Measurements from ENCODE around the gene SNED1. TPM values are rescaled to one million over a fixed set of nuclear protein-coding genes. Genes with fewer than 3 reads are reported as not detected.

Gene SNED1
- total RNA-seq, 1 donor from 2014 or later = 40.9 TPM

- no peak for DNase-seq (ENCODE audit: low spot score)
These were observed 8.0 kb downstream of the SNED1 start for GRCh38 chr2:241006412-241006811.

- DNase-seq (ENCODE audit: low spot score) = no peak
These were observed 8.7 kb downstream of the SNED1 start for GRCh38 chr2:241007111-241007510.

- DNase-seq (ENCODE audit: low spot score) = peak; percentile 9
These were observed 9.7 kb downstream of the SNED1 start for GRCh38 chr2:241007880-241008710.

GRCh38 chr2:241008711-241009121 lies 10.3 kb downstream of the SNED1 start:
- peak; percentile 7 for DNase-seq (ENCODE audit: low spot score)

- DNase-seq (ENCODE audit: low spot score) = peak; percentile 8
These were observed 10.8 kb downstream of the SNED1 start for GRCh38 chr2:241009191-241009590.

- peak; percentile 46 for DNase-seq (ENCODE audit: low spot score)
These were observed 11.4 kb downstream of the SNED1 start for GRCh38 chr2:241009601-241010530.

- DNase-seq (ENCODE audit: low spot score) = peak; percentile 9
These were observed 12.3 kb downstream of the SNED1 start for GRCh38 chr2:241010531-241011295.

- DNase-seq (ENCODE audit: low spot score) = peak; percentile 8
These were observed 12.8 kb downstream of the SNED1 start for GRCh38 chr2:241011296-241011600.

GRCh38 chr2:241011751-241012510 lies 13.5 kb downstream of the SNED1 start:
- peak; percentile 9 for DNase-seq (ENCODE audit: low spot score)

GRCh38 chr2:241014224-241014623 lies 15.8 kb downstream of the SNED1 start:
- DNase-seq (ENCODE audit: low spot score) = no peak

- DNase-seq (ENCODE audit: low spot score) = no peak
These were observed 16.3 kb downstream of the SNED1 start for GRCh38 chr2:241014764-241015163.

GRCh38 chr2:241015439-241015838 lies 17.0 kb downstream of the SNED1 start:
- DNase-seq (ENCODE audit: low spot score) = peak; percentile 7

- DNase-seq (ENCODE audit: low spot score) = peak; percentile 7
These were observed 19.0 kb downstream of the SNED1 start for GRCh38 chr2:241017228-241017940.

GRCh38 chr2:241018051-241018891 lies 19.9 kb downstream of the SNED1 start:
- DNase-seq (ENCODE audit: low spot score) = peak; percentile 5

GRCh38 chr2:241019441-241020139 lies 21.2 kb downstream of the SNED1 start:
- DNase-seq (ENCODE audit: low spot score) = peak; percentile 6

GRCh38 chr2:241020201-241020600 lies 21.8 kb downstream of the SNED1 start:
- DNase-seq (ENCODE audit: low spot score) = peak; percentile 5

GRCh38 chr2:241020629-241021190 lies 22.3 kb downstream of the SNED1 start:
- no peak for DNase-seq (ENCODE audit: low spot score)

- no peak for DNase-seq (ENCODE audit: low spot score)
These were observed 27.2 kb downstream of the SNED1 start for GRCh38 chr2:241025639-241026038.
